HG02884 (cell line): ENCODE measurements around the gene LIN28B.
"Not testable (repeated sequence)": the region's sequence is repeated elsewhere in the genome, so short reads cannot be mapped to it uniquely, and the experiment has no call there.

Source experiments
- ATAC-seq: cut with Tn5 transposase; IDR thresholded peaks from one replicate; pipeline ENCODE4 v1.9.1; 2021; ENCODE audit warnings: mild to moderate bottlenecking, moderate library complexity; ENCODE audit not compliant: unreplicated experiment

The LIN28B gene

GRCh38 chr6:105058846-105059245, 101.9 kb downstream of the LIN28B start:
- ATAC-seq = no peak

GRCh38 chr6:105066233-105066632, 109.3 kb downstream of the LIN28B start:
- ATAC-seq = no peak

- ATAC-seq = no peak
These were observed 109.9 kb downstream of the LIN28B start for GRCh38 chr6:105066836-105067235.

GRCh38 chr6:105067329-105067728, 110.4 kb downstream of the LIN28B start:
- ATAC-seq = no peak

GRCh38 chr6:105068407-105068806, 111.5 kb downstream of the LIN28B start:
- ATAC-seq = no peak

- ATAC-seq = no peak
These were observed 113.0 kb downstream of the LIN28B start for GRCh38 chr6:105069821-105070445.

GRCh38 chr6:105072798-105073199, 115.9 kb downstream of the LIN28B start:
- ATAC-seq = no peak

- no peak for ATAC-seq
These were observed 118.3 kb downstream of the LIN28B start for GRCh38 chr6:105075210-105075609.

GRCh38 chr6:105076418-105076817, 119.5 kb downstream of the LIN28B start:
- not testable (repeated sequence) for ATAC-seq

- ATAC-seq = no peak
These were observed 120.9 kb downstream of the LIN28B start for GRCh38 chr6:105077596-105078385.

- ATAC-seq = no peak
These were observed 121.4 kb downstream of the LIN28B start for GRCh38 chr6:105078386-105078708.

- no peak for ATAC-seq
These were observed 123.4 kb downstream of the LIN28B start for GRCh38 chr6:105080279-105080678.

- not testable (repeated sequence) for ATAC-seq
These were observed 124.8 kb downstream of the LIN28B start for GRCh38 chr6:105081662-105082061.

GRCh38 chr6:105087571-105088211, 130.8 kb downstream of the LIN28B start:
- peak; percentile 76 for ATAC-seq

- no peak for ATAC-seq
These were observed 134.4 kb downstream of the LIN28B start for GRCh38 chr6:105091140-105091829.

GRCh38 chr6:105094133-105094640, 137.3 kb downstream of the LIN28B start:
- ATAC-seq = no peak

GRCh38 chr6:105095139-105095538, 138.2 kb downstream of the LIN28B start:
- ATAC-seq = no peak

GRCh38 chr6:105097288-105097687, 140.4 kb downstream of the LIN28B start:
- ATAC-seq = no peak

- ATAC-seq = no peak
These were observed 142.5 kb downstream of the LIN28B start for GRCh38 chr6:105099371-105099770.

GRCh38 chr6:105102186-105102585, 145.3 kb downstream of the LIN28B start:
- no peak for ATAC-seq

GRCh38 chr6:105105094-105105493, 148.2 kb downstream of the LIN28B start:
- no peak for ATAC-seq
